Skeletal muscle tissue (tissue), 4 donors: ENCODE results near the gene BAIAP2L1. TPM values are rescaled to one million over a fixed set of nuclear protein-coding genes. Genes with fewer than 3 reads are reported as not detected.
"Not testable (repeated sequence)": the region's sequence is repeated elsewhere in the genome, so short reads cannot be mapped to it uniquely, and the experiment has no call there.

Experiments used
- H3K27ac ChIP-seq: one replicate; pipeline ENCODE4 v1.7.0; 2013; ENCODE audit warnings: mild to moderate bottlenecking, low read depth, low read length, inconsistent platforms
- H3K27me3 ChIP-seq, 3 donors: one replicate each; pipeline ENCODE4 v1.7.0; 2013; ENCODE audit warnings: low read length in 3 of 3; ENCODE audit not compliant: control insufficient read depth in 3 of 3, insufficient read depth in 3 of 3
- H3K36me3 ChIP-seq, 3 donors: one replicate each; pipeline ENCODE4 v1.7.0; 2013; ENCODE audit warnings: low read length in 3 of 3; ENCODE audit not compliant: control insufficient read depth in 3 of 3, insufficient read depth in 3 of 3
- H3K4me1 ChIP-seq, 3 donors: one replicate each; pipeline ENCODE4 v1.7.0; 2013; ENCODE audit warnings: low read length in 3 of 3, mild to moderate bottlenecking in 3 of 3; ENCODE audit not compliant: control insufficient read depth in 3 of 3, insufficient read depth in 3 of 3
- H3K4me3 ChIP-seq, 3 donors: one replicate each; pipeline ENCODE4 v1.7.0; 2013; ENCODE audit warnings: low read length in 3 of 3
- H3K9ac ChIP-seq, 3 donors: one replicate each; pipeline ENCODE4 v1.7.0; 2013; ENCODE audit warnings: low read length in 3 of 3, mild to moderate bottlenecking in 3 of 3, moderate library complexity in 2 of 3, low read depth in 1 of 3
- H3K9me3 ChIP-seq, 3 donors: one replicate each; pipeline ENCODE4 v1.7.0; 2013; ENCODE audit warnings: low read length in 3 of 3; ENCODE audit not compliant: control insufficient read depth in 3 of 3
- total RNA-seq: library from RNA; depleted of rRNA; stranded (reverse); fragments of >200 nt; gene quantifications from one replicate; pipeline ENCODE4 v1.2.3, GENCODE V29; 2014
- donor health status: Osteomylitis.

BAIAP2L1 gene
- total RNA-seq, 1 donor from 2014 or later: 1.6 TPM

DNA sequence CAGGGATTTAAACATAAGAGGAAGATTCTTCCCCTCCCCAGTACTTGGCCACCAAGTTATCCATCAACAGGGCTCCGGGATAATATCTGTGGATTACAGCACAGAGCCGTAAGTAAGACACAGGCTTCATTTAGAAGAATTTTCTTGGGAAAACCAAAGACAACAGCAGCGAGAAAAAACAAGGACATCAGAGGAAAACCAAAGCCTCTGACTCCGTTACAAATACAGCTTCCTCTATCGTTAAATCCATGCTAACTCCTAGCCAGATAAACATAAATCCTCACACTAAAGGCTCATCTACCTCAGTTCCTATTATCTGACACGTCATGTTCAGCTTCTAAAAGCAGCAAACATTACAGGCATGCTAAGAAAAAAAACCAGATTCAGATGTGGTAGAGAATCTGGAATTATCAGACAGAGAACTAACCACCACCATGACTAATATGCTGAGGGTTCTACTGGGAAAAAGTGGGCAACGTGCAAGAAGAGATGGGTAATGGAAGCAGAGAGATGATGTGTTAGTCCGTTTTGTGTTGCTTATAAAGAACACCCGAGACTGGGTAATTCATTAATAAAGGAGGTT lies 71.0 kb downstream of the BAIAP2L1 start:
- Histone ChIP-seq H3K27me3 (no peaks in the 10 kb centered on the region), H3K9me3 (peaks cover 0 to 4% (median 0%) of the 10 kb centered on the region in 3 donors), H3K36me3 (no peaks in the 10 kb centered on the region), H3K27ac (peak overlapping the region; percentile 64), H3K4me3 (no peak overlapping the region), H3K9ac (no peak overlapping the region), H3K4me1 (no peaks in the 10 kb centered on the region)

- no peak overlapping the region for H3K9ac ChIP-seq
- no peaks in the 10 kb centered on the region for H3K4me1 ChIP-seq
- no peaks in the 10 kb centered on the region for H3K27me3 ChIP-seq
- no peaks in the 10 kb centered on the region for H3K36me3 ChIP-seq
- H3K27ac ChIP-seq: peak overlapping the region; percentile 64
- H3K4me3 ChIP-seq: no peak overlapping the region
- H3K9me3 ChIP-seq: peaks cover 0 to 4% (median 0%) of the 10 kb centered on the region in 3 donors
Observed at GRCh38 chr7:98329100-98329790, 71.6 kb downstream of the BAIAP2L1 start.

DNA sequence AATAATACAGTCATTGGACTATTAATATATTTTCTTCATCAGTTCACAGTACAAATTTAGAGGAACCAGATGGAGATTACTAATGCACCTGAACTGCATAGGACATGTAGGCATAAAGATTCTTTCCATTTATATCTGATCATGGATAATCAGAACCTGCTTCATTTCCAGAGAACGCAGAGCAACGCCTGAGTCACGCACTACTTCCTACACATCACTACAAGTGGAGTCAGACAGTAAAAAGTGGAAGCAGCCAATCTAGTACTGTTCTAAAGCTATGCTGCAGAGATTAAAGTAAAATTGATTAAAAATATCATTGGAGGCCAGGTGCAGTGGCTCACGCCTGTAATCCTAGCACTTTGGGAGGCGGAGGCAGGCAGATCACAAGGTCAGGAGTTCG lies 76.1 kb downstream of the BAIAP2L1 start:
- Histone ChIP-seq H3K36me3 (no peaks in the 10 kb centered on the region), H3K4me3 (no peak overlapping the region), H3K9ac (no peak overlapping the region), H3K27me3 (peaks cover 0 to 18% (median 6%) of the 10 kb centered on the region in 3 donors), H3K9me3 (no peaks in the 10 kb centered on the region), H3K27ac (no peak overlapping the region), H3K4me1 (peaks cover 12 to 14% (median 13%) of the 10 kb centered on the region in 3 donors)

- Histone ChIP-seq H3K27ac (no peak overlapping the region), H3K36me3 (no peaks in the 10 kb centered on the region), H3K27me3 (peaks cover 0 to 18% (median 6%) of the 10 kb centered on the region in 3 donors), H3K4me1 (peaks cover 12 to 14% (median 13%) of the 10 kb centered on the region in 3 donors), H3K9me3 (no peaks in the 10 kb centered on the region), H3K4me3 (peak overlapping the region; percentile 41 to 65 (median 55)), H3K9ac (peak overlapping the region in 1 of 3 donors; percentile 60)
Observed at GRCh38 chr7:98323597-98324322, 77.1 kb downstream of the BAIAP2L1 start.

GRCh38 chr7:98322331-98323270 lies 78.3 kb downstream of the BAIAP2L1 start:
- H3K4me1 ChIP-seq: peaks cover 12 to 14% (median 13%) of the 10 kb centered on the region in 3 donors
- H3K36me3 ChIP-seq: no peaks in the 10 kb centered on the region
- no peaks in the 10 kb centered on the region for H3K9me3 ChIP-seq
- no peak overlapping the region for H3K27ac ChIP-seq
- H3K27me3 ChIP-seq: peaks cover 0 to 18% (median 6%) of the 10 kb centered on the region in 3 donors
- no peak overlapping the region for H3K4me3 ChIP-seq
- no peak overlapping the region for H3K9ac ChIP-seq

GRCh38 chr7:98321301-98321700 lies 79.6 kb downstream of the BAIAP2L1 start:
- Histone ChIP-seq H3K36me3 (peaks cover 0 to 2% (median 0%) of the 10 kb centered on the region in 3 donors), H3K27ac (no peak overlapping the region), H3K9ac (no peak overlapping the region), H3K4me1 (peaks cover 12 to 14% (median 13%) of the 10 kb centered on the region in 3 donors), H3K4me3 (no peak overlapping the region), H3K27me3 (peaks cover 0 to 18% (median 6%) of the 10 kb centered on the region in 3 donors), H3K9me3 (no peaks in the 10 kb centered on the region)

DNA sequence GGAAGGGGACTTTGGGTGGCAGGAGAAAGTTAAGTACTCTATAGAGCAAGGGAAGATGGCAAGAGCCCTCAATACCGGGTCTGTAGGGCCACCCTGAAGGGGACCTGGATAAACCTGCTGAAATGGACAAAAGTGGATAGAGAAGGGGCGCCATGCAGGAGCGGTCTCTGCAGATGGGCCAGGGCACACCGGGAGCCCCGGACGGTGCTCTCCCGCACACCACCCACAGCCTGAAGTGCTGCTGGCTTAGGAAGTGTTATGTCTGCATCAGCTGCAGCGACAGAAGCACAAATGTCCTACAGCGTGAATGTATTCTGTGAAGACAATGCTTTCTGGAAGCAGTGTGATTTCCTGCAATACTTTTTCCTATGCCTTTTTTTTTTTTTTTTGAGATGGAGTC lies 81.7 kb downstream of the BAIAP2L1 start:
- H3K9me3 ChIP-seq: no peaks in the 10 kb centered on the region
- peaks cover 0 to 2% (median 0%) of the 10 kb centered on the region in 3 donors for H3K36me3 ChIP-seq
- peaks cover 12 to 14% (median 13%) of the 10 kb centered on the region in 3 donors for H3K4me1 ChIP-seq
- H3K27me3 ChIP-seq: peaks cover 0 to 18% (median 6%) of the 10 kb centered on the region in 3 donors
- no peak overlapping the region for H3K9ac ChIP-seq
- H3K27ac ChIP-seq: no peak overlapping the region
- no peak overlapping the region for H3K4me3 ChIP-seq

GRCh38 chr7:98317366-98318040 lies 83.4 kb downstream of the BAIAP2L1 start:
- Histone ChIP-seq H3K4me3 (no peak overlapping the region), H3K9ac (no peak overlapping the region), H3K36me3 (peaks cover 0 to 2% (median 0%) of the 10 kb centered on the region in 3 donors), H3K9me3 (no peaks in the 10 kb centered on the region), H3K4me1 (peaks cover under 1 to 2% (median 2%) of the 10 kb centered on the region in 3 donors), H3K27me3 (peaks cover 0 to 12% (median 2%) of the 10 kb centered on the region in 3 donors), H3K27ac (no peak overlapping the region)

DNA sequence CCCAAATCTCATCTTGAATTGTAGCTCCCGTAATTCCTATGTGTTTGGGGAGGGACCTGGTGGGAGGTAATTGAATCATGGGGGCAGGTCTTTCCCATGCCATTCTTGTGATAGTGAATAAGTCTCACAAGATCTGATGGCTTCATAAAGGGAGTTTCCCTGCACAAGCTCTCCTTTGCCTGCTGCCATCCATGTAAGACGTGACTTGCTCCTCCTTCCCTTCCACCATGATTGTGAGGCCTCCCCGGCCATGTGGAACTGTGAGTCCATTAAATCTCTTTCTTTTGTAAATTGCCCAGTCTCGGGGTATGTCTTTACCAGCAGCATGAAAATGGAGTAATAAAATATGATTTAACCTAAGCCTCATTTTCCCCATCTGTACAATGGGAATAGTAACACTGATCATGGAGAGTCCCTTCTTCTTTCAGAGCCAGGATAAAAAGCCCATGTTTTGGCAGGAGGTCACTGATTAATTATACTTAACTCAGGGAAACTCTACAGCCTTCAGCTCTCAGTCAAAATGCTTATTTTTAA lies 84.8 kb downstream of the BAIAP2L1 start:
- not testable (repeated sequence) for H3K9me3 ChIP-seq, H3K27me3 ChIP-seq, H3K4me3 ChIP-seq, H3K36me3 ChIP-seq, H3K4me1 ChIP-seq, H3K27ac ChIP-seq, H3K9ac ChIP-seq
